Measurements from ENCODE around the gene ASXL1. TPM values are rescaled to one million over a fixed set of nuclear protein-coding genes. Genes with fewer than 3 reads are reported as not detected.

The ASXL1 gene
- total RNA-seq, result 44.0 and 44.9 TPM in 2 replicates

DNA sequence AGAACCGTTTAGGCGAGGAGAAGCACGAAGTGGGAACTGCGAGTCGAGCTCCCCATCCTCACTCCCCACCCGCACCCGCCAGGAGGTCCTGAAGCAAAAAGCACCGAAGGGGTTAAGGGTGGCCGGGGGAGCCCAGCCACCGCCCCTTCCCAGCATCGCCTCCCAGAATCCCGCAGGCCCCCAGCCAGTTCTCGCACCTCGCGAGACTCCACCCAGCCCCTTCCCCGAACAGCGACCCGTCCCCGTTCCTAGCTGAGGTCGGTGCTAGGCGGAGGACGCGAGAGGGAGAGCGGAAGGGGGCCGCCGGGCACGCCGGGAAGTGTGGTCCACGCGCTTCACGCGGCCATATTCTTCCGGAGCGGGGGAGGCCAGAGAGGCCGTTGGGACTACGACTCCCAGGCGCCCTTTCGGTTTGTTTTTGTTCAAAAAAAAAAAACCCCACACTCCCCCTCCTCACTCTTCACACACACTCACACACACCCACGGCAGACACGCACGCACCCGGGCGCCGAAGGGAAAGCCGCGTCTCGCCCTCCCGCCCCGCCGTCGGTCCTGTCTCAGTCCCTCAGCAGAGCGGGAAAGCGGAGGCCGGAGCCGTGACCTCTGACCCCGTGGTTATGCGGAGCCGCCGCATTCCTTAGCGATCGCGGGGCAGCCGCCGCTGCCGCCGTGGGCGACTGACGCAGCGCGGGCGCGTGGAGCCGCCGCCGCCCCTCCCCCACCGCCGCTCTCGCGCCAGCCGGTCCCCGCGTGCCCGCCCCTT is at the start of gene ASXL1:
ASXL1 (plus strand) TSS at position 463 of the 763 bp plus-strand sequence. CDS start 445 bp downstream, outside the sequence.

Other genes with a start within 250 kb of the ASXL1 start
- 67.6 and 69.0 TPM in 2 replicates for gene TM9SF4, start 248.6 kb upstream of the ASXL1 start, total RNA-seq
- gene PLAGL2, start 150.6 kb upstream of the ASXL1 start, total RNA-seq, result 2.3 and 3.5 TPM in 2 replicates
- gene POFUT1, start 150.5 kb upstream of the ASXL1 start, total RNA-seq, result 58.1 and 67.9 TPM in 2 replicates
- gene KIF3B, start 80.7 kb upstream of the ASXL1 start, total RNA-seq, result 36.3 and 46.0 TPM in 2 replicates
- 3.4 and 5.5 TPM in 2 replicates for gene NOL4L, start 227.0 kb downstream of the ASXL1 start, total RNA-seq